ENCODE data around the gene C11orf68. TPM values are rescaled to one million over a fixed set of nuclear protein-coding genes. Genes with fewer than 3 reads are reported as not detected.

The C11orf68 gene
- total and polyA plus RNA-seq, 4 donors: 17.9 to 38.8 (median 28.8) TPM

DNA sequence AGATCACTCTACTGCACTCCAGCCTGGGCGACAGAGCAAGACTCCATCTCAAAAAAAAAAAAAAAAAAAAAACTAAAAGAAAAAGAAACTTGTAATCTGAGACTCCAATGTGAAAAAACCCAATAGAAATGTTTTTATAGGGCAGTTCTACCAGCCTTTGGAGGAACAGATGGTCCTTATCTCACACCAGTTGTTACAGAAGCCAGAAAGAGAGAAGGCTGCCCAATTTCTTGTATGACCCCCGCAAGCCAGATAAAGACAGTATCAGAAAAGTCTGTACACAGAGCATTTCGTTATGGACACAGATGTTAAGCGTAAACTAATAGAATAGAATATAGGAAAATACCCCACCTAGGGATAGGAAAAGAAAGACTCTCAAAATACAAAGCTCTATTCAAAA, 15.2 kb upstream of the C11orf68 start:
- Histone ChIP-seq H3K27me3 (ENCODE audit: control insufficient read depth in 3 of 3, insufficient read depth in 3 of 3, low read length in 2 of 3) (peaks cover 0 to 5% (median 0%) of the 10 kb centered on the region in 3 donors), H3K27ac (ENCODE audit: low read depth in 1 of 2, low read length in 1 of 2) (no peak overlapping the region), H3K4me3 (no peak overlapping the region), H3K9ac (ENCODE audit: insufficient read depth in 1 of 2, low read length in 2 of 2) (no peak overlapping the region), H3K9me3 (ENCODE audit: control insufficient read depth in 4 of 4, insufficient read depth in 3 of 4, low read length in 3 of 4) (no peaks in the 10 kb centered on the region), H3K4me1 (ENCODE audit: control insufficient read depth in 5 of 5, insufficient read depth in 5 of 5, low read length in 5 of 5) (peaks cover 0 to 12% (median 0%) of the 10 kb centered on the region in 5 donors), H3K36me3 (ENCODE audit: control insufficient read depth in 4 of 4, insufficient read depth in 4 of 4, low read length in 4 of 4) (no peaks in the 10 kb centered on the region)
- TF ChIP-seq, protein P1, sequence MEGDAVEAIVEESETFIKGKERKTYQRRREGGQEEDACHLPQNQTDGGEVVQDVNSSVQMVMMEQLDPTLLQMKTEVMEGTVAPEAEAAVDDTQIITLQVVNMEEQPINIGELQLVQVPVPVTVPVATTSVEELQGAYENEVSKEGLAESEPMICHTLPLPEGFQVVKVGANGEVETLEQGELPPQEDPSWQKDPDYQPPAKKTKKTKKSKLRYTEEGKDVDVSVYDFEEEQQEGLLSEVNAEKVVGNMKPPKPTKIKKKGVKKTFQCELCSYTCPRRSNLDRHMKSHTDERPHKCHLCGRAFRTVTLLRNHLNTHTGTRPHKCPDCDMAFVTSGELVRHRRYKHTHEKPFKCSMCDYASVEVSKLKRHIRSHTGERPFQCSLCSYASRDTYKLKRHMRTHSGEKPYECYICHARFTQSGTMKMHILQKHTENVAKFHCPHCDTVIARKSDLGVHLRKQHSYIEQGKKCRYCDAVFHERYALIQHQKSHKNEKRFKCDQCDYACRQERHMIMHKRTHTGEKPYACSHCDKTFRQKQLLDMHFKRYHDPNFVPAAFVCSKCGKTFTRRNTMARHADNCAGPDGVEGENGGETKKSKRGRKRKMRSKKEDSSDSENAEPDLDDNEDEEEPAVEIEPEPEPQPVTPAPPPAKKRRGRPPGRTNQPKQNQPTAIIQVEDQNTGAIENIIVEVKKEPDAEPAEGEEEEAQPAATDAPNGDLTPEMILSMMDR (IDR thresholded peaks at IDR 0.05; ENCODE audit: control extremely low read depth, extremely low read depth): no peak
- DNase-seq (peak; percentile 67 to 97 (median 97)), ATAC-seq (ENCODE audit: insufficient read depth, low FRiP score) (no peak)
- WGBS, 2 donors: 59 to 79% methylated on average over 4 of the region's 4 CpGs

DNA sequence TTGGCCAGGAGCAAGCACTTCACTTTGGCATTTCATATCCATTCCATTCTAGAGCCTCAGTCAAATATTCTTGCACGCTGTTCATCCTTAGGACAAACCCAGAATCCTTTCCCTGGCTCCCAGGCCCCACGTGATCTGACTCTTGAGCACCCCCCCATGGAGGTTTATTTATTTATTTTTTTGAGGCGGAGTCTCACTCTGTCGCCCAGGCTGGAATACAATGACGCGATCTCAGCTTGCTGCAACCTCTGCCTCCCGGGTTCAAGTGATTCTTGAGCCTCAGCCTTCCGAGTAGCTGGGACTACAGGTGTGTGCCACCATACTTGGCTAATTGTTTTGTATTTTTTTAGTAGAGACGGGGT, 13.7 kb upstream of the C11orf68 start:
- TF ChIP-seq, protein P1 (IDR thresholded peaks at IDR 0.05; ENCODE audit: control extremely low read depth, extremely low read depth): no peak
- H3K4me1 ChIP-seq (ENCODE audit: control insufficient read depth in 5 of 5, insufficient read depth in 5 of 5, low read length in 5 of 5): peaks cover 0 to 12% (median 0%) of the 10 kb centered on the region in 5 donors
- no peaks in the 10 kb centered on the region for H3K27me3 ChIP-seq (ENCODE audit: control insufficient read depth in 3 of 3, insufficient read depth in 3 of 3, low read length in 2 of 3)
- no peaks in the 10 kb centered on the region for H3K9me3 ChIP-seq (ENCODE audit: control insufficient read depth in 4 of 4, insufficient read depth in 3 of 4, low read length in 3 of 4)
- DNase-seq (peak in 1 of 3 donors; percentile 45), ATAC-seq (ENCODE audit: insufficient read depth, low FRiP score) (no peak)
- H3K36me3 ChIP-seq (ENCODE audit: control insufficient read depth in 4 of 4, insufficient read depth in 4 of 4, low read length in 4 of 4): no peaks in the 10 kb centered on the region
- H3K27ac ChIP-seq (ENCODE audit: low read depth in 1 of 2, low read length in 1 of 2): no peak overlapping the region
- H3K9ac ChIP-seq (ENCODE audit: insufficient read depth in 1 of 2, low read length in 2 of 2): no peak overlapping the region
- H3K4me3 ChIP-seq: no peak overlapping the region
- WGBS, 2 donors: 38 to 56% methylated on average over 9 of the region's 9 CpGs

DNA sequence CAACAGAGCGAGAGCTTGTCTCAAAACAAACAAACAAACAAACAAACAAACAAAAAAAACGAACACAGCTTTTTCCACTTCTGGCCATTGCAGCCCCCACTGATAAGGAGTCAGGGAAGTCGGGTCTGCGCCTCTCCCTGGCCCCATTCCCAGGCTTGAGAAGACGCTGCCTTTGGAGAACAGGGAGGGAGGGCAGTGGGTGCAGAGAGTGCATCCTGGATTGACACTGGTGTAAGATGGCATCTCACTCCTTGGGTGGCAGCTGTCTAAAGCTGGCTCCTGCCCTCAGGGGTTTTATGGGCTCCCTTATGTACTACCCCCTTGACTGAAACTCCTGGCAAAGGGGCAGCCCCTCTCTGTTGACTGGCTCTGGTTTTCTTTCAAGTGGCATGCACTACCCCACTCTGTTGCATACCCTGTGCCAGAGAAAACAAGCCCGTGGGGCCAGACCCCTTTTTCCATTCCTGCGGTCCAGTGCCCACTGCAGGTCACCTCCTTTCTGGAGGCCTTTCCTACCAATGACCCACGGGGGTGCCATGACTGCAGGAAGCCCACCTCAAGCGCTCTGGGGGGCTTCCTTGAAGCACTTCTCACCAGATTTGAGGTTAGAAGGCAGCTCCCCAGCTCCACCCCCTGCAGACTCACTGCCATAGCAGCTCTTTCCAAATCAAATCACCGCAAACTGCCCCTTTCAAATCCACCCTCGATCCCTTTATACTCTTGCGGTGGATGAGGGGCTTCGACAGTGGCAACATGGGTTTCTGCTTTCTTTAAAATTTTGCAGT, 13.1 kb upstream of the C11orf68 start:
- no peak overlapping the region for H3K9ac ChIP-seq (ENCODE audit: insufficient read depth in 1 of 2, low read length in 2 of 2)
- no peaks in the 10 kb centered on the region for H3K27me3 ChIP-seq (ENCODE audit: control insufficient read depth in 3 of 3, insufficient read depth in 3 of 3, low read length in 2 of 3)
- no peak overlapping the region for H3K4me3 ChIP-seq
- peaks cover 0 to 12% (median 0%) of the 10 kb centered on the region in 5 donors for H3K4me1 ChIP-seq (ENCODE audit: control insufficient read depth in 5 of 5, insufficient read depth in 5 of 5, low read length in 5 of 5)
- no peak overlapping the region for H3K27ac ChIP-seq (ENCODE audit: low read depth in 1 of 2, low read length in 1 of 2)
- DNase-seq: no peak
- 56 to 67% methylated on average over 13 of the region's 13 CpGs for WGBS, 2 donors
- TF ChIP-seq, protein P1 (IDR thresholded peaks at IDR 0.05; ENCODE audit: control extremely low read depth, extremely low read depth): no peak
- no peaks in the 10 kb centered on the region for H3K9me3 ChIP-seq (ENCODE audit: control insufficient read depth in 4 of 4, insufficient read depth in 3 of 4, low read length in 3 of 4)
- H3K36me3 ChIP-seq (ENCODE audit: control insufficient read depth in 4 of 4, insufficient read depth in 4 of 4, low read length in 4 of 4): no peaks in the 10 kb centered on the region
- ATAC-seq (ENCODE audit: insufficient read depth, low FRiP score): no peak
